HepG2 (cell line): ENCODE measurements around the gene WDR35. TPM values are rescaled to one million over a fixed set of nuclear protein-coding genes. Genes with fewer than 3 reads are reported as not detected.

Source experiments
- CREM ChIP-seq, 2 experiments: sonication (generic) in 1 of 2; formaldehyde crosslinking in 1 of 2; IDR thresholded peaks; 2 replicates each; pipeline versions ENCODE4 v1.4.0 to v1.6.1; 2016 to 2020; ENCODE audit warnings: antibody characterized with exemption in 1 of 2, mild to moderate bottlenecking in 1 of 2, missing genetic modification reagents in 1 of 2
- DNMT1 ChIP-seq: sonication (generic); formaldehyde crosslinking; IDR thresholded peaks from 2 replicates; pipeline ENCODE4 v1.5.1; 2020; ENCODE audit warnings: mild to moderate bottlenecking, missing genetic modification reagents
- GATA4 ChIP-seq: sonication (generic); IDR thresholded peaks from 2 replicates; pipeline ENCODE4 v1.6.1; 2016; ENCODE audit warnings: antibody characterized with exemption, low read depth, borderline replicate concordance
- IRF2 ChIP-seq: IDR thresholded peaks from 2 replicates; pipeline ENCODE4 v1.6.1; 2018; ENCODE audit warnings: missing genetic modification reagents, missing compliant biosample characterization
- NCOR1 ChIP-seq: fragments of 200-600 bp; sonication (generic); IDR thresholded peaks from 2 replicates; pipeline ENCODE4 v1.7.0; 2017; ENCODE audit warnings: antibody characterized with exemption, low read length, borderline replicate concordance
- TBX3 ChIP-seq: fragments of 450-650 bp; IDR thresholded peaks from 2 replicates; pipeline ENCODE4 v1.6.1; 2017; ENCODE audit warnings: antibody characterized with exemption, mild to moderate bottlenecking, inconsistent platforms, borderline replicate concordance
- TOE1 ChIP-seq: sonication (generic); formaldehyde crosslinking; IDR thresholded peaks from 2 replicates; pipeline ENCODE4 v1.4.0; 2020; ENCODE audit warnings: mild to moderate bottlenecking, missing genetic modification reagents
- ZMYM3 ChIP-seq: sonication (generic); formaldehyde crosslinking; IDR thresholded peaks from 2 replicates; pipeline ENCODE4 v1.5.1; 2020; ENCODE audit warnings: mild to moderate bottlenecking, missing genetic modification reagents
- ZNF512B ChIP-seq: sonication (generic); formaldehyde crosslinking; IDR thresholded peaks from 2 replicates; pipeline ENCODE4 v1.5.1; 2020; ENCODE audit warnings: missing genetic modification reagents, mild to moderate bottlenecking, borderline replicate concordance
- ZNF550 ChIP-seq: sonication (generic); formaldehyde crosslinking; IDR thresholded peaks from 2 replicates; pipeline ENCODE4 v1.4.0; 2020; ENCODE audit warnings: mild to moderate bottlenecking, missing genetic modification reagents, borderline replicate concordance
- ZNF567 ChIP-seq: sonication (generic); formaldehyde crosslinking; IDR thresholded peaks from 2 replicates; pipeline ENCODE4 v1.8.1; 2023; ENCODE audit warnings: mild to moderate bottlenecking, missing genetic modification reagents, borderline replicate concordance
- ZNF781 ChIP-seq: sonication (generic); formaldehyde crosslinking; IDR thresholded peaks from 2 replicates; pipeline ENCODE4 v1.5.1; 2020; ENCODE audit warnings: borderline replicate concordance, mild to moderate bottlenecking, missing genetic modification reagents; ENCODE audit errors: not compliant biosample characterization
- ZSCAN31 ChIP-seq: sonication (generic); formaldehyde crosslinking; IDR thresholded peaks from 2 replicates; pipeline ENCODE4 v1.5.0; 2020; ENCODE audit warnings: low read depth, mild to moderate bottlenecking, missing genetic modification reagents
- polyA plus RNA-seq, 8 experiments: library from polyadenylated mRNA; depleted of rRNA in 3 of 8; stranded (reverse) in 7 of 8; unstranded in 1 of 8; fragments of >200 nt; fragmentation: Illumina TruSeq in 4 of 8; extraction: Trizol in 4 of 8; gene quantifications; 2 replicates each; pipeline versions ENCODE4 v1.2.1 to v1.2.3, GENCODE V29; 2011 to 2016; ENCODE audit warnings: low read depth in 4 of 8, missing spikeins in 1 of 8, mixed read lengths in 1 of 8; ENCODE audit not compliant: insufficient read depth in 1 of 8
- total RNA-seq, 5 experiments: library from RNA; depleted of rRNA; stranded (reverse); fragments of >200 nt; fragmentation: Illumina TruSeq; extraction: Trizol; gene quantifications; 2 replicates each; pipeline ENCODE4 v1.2.3, GENCODE V29; 2016; ENCODE audit warnings: low read depth in 1 of 5
- TF ChIP-seq, protein P1 (sequence below): sonication (generic); formaldehyde crosslinking; IDR thresholded peaks from one replicate; pipeline ENCODE4 v1.5.1; 2020; ENCODE audit warnings: mild to moderate bottlenecking, missing genetic modification reagents; ENCODE audit errors: not compliant biosample characterization
- TF ChIP-seq, protein P2 (sequence below): sonication (generic); formaldehyde crosslinking; IDR thresholded peaks from 2 replicates; pipeline ENCODE4 v1.8.0; 2022; ENCODE audit warnings: mild to moderate bottlenecking, missing genetic modification reagents, moderate library complexity

Gene WDR35
- total and polyA plus RNA-seq, 2 of the 13 experiments (the other 11 are each of a cell fraction or from before 2014, with no cell fraction given), result 11.1 to 19.6 TPM

- TF ChIP-seq, protein P1, sequence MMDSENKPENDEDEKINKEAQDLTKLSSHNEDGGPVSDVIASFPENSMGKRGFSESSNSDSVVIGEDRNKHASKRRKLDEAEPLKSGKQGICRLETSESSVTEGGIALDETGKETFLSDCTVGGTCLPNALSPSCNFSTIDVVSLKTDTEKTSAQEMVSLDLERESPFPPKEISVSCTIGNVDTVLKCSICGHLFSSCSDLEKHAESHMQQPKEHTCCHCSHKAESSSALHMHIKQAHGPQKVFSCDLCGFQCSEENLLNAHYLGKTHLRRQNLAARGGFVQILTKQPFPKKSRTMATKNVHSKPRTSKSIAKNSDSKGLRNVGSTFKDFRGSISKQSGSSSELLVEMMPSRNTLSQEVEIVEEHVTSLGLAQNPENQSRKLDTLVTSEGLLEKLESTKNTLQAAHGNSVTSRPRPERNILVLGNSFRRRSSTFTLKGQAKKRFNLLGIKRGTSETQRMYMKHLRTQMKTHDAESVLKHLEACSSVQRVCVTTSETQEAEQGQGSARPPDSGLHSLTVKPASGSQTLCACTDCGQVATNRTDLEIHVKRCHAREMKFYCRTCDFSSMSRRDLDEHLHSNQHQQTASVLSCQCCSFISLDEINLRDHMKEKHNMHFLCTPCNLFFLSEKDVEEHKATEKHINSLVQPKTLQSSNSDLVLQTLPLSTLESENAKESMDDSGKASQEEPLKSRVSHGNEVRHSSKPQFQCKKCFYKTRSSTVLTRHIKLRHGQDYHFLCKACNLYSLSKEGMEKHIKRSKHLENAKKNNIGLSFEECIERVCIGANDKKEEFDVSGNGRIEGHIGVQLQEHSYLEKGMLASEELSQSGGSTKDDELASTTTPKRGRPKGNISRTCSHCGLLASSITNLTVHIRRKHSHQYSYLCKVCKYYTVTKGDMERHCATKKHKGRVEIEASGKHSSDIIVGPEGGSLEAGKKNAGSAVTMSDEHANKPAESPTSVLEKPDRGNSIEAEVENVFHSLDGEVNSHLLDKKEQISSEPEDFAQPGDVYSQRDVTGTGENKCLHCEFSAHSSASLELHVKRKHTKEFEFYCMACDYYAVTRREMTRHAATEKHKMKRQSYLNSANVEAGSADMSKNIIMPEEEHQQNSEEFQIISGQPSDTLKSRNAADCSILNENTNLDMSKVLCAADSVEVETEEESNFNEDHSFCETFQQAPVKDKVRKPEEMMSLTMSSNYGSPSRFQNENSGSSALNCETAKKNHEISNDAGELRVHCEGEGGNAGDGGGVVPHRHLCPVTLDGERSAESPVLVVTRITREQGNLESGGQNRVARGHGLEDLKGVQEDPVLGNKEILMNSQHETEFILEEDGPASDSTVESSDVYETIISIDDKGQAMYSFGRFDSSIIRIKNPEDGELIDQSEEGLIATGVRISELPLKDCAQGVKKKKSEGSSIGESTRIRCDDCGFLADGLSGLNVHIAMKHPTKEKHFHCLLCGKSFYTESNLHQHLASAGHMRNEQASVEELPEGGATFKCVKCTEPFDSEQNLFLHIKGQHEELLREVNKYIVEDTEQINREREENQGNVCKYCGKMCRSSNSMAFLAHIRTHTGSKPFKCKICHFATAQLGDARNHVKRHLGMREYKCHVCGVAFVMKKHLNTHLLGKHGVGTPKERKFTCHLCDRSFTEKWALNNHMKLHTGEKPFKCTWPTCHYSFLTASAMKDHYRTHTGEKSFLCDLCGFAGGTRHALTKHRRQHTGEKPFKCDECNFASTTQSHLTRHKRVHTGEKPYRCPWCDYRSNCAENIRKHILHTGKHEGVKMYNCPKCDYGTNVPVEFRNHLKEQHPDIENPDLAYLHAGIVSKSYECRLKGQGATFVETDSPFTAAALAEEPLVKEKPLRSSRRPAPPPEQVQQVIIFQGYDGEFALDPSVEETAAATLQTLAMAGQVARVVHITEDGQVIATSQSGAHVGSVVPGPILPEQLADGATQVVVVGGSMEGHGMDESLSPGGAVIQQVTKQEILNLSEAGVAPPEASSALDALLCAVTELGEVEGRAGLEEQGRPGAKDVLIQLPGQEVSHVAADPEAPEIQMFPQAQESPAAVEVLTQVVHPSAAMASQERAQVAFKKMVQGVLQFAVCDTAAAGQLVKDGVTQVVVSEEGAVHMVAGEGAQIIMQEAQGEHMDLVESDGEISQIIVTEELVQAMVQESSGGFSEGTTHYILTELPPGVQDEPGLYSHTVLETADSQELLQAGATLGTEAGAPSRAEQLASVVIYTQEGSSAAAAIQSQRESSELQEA (CRISPR knock-in tag), result peak; percentile 96
- peak; percentile 84 for TF ChIP-seq CREM (IDR thresholded peaks at IDR 0.05)
- TF ChIP-seq CREM (CRISPR knock-in tag; IDR thresholded peaks at IDR 0.05), result no peak
- TF ChIP-seq DNMT1 (CRISPR knock-in tag), result peak; percentile 46; the same call in 1 of the 2 replicates
- TF ChIP-seq, protein P2, sequence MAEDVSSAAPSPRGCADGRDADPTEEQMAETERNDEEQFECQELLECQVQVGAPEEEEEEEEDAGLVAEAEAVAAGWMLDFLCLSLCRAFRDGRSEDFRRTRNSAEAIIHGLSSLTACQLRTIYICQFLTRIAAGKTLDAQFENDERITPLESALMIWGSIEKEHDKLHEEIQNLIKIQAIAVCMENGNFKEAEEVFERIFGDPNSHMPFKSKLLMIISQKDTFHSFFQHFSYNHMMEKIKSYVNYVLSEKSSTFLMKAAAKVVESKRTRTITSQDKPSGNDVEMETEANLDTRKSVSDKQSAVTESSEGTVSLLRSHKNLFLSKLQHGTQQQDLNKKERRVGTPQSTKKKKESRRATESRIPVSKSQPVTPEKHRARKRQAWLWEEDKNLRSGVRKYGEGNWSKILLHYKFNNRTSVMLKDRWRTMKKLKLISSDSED (CRISPR knock-in tag), result no peak
- peak; percentile 96 for TF ChIP-seq IRF2 (CRISPR knock-in tag)
- TF ChIP-seq ZSCAN31 (CRISPR knock-in tag), result peak; percentile 89
- TF ChIP-seq GATA4, result peak; percentile 67
- TF ChIP-seq ZNF512B (CRISPR knock-in tag), result peak; percentile 93; the same call in 1 of the 2 replicates
- TF ChIP-seq ZNF550 (CRISPR knock-in tag), result peak; percentile 71; the same call in 1 of the 2 replicates
- peak; percentile 92 for TF ChIP-seq TOE1 (CRISPR knock-in tag)
- TF ChIP-seq TBX3, result peak; percentile 92
- TF ChIP-seq ZNF781 (CRISPR knock-in tag), result peak; percentile 13
- peak; percentile 80 for TF ChIP-seq ZMYM3 (CRISPR knock-in tag)
- TF ChIP-seq ZNF567, result peak; percentile 90; the same call in 1 of the 2 replicates
- no peak for TF ChIP-seq NCOR1
Observed at GRCh38 chr2:19901442-19902215, 88.3 kb downstream of the WDR35 start, which contains the start of gene TTC32 (continued).
